ENCODE results near the gene BRD9. TPM values are rescaled to one million over a fixed set of nuclear protein-coding genes. Genes with fewer than 3 reads are reported as not detected.

BRD9 gene
- total and polyA plus RNA-seq, 9 of the 15 experiments (the other 6 are each of a cell fraction or from before 2014, with no cell fraction given): 2.4 to 68.7 (median 44.9) TPM

- TF ChIP-seq ZNF408 (CRISPR knock-in tag; IDR thresholded peaks at IDR 0.05; ENCODE audit: low read depth): no peak
- no peak for TF ChIP-seq ZNF551 (CRISPR knock-in tag; IDR thresholded peaks at IDR 0.05)
- peak; percentile 90 for TF ChIP-seq PHF8 (IDR thresholded peaks at IDR 0.05; ENCODE audit: borderline replicate concordance, low read length)
- peak; percentile 96 for TF ChIP-seq POLR2G (IDR thresholded peaks at IDR 0.05; ENCODE audit: low read depth, low read length)
- no peak for TF ChIP-seq SNIP1 (IDR thresholded peaks at IDR 0.05; ENCODE audit: low read depth)
- no peak for TF ChIP-seq GABPB2 (CRISPR knock-in tag; conservative IDR thresholded peaks at IDR 0.05)
- TF ChIP-seq RBBP5 (IDR thresholded peaks at IDR 0.05; ENCODE audit: borderline replicate concordance, insufficient read depth, low read length, poor library complexity, severe bottlenecking): peak; percentile 83
- TF ChIP-seq SUPT5H (IDR thresholded peaks at IDR 0.05): peak; percentile 76
- peak in 2 of 3 experiments; percentile 24 to 84; a peak in 3 of 6 replicates for TF ChIP-seq ZBTB11 (CRISPR knock-in tag; IDR thresholded peaks at IDR 0.05)
- TF ChIP-seq CTBP1 (IDR thresholded peaks at IDR 0.05; ENCODE audit: borderline replicate concordance): peak; percentile 87
- TF ChIP-seq NR3C1 (CRISPR knock-in tag; IDR thresholded peaks at IDR 0.05): peak; percentile 79; the same call in 1 of the 2 replicates
- TF ChIP-seq ZBTB7A (IDR thresholded peaks at IDR 0.05; ENCODE audit: borderline replicate concordance, control insufficient read depth, low read depth, low read length): peak; percentile 93
- no peak for TF ChIP-seq TOE1 (IDR thresholded peaks at IDR 0.05; ENCODE audit: borderline replicate concordance)
- TF ChIP-seq TOE1 (CRISPR knock-in tag; IDR thresholded peaks at IDR 0.05; ENCODE audit: borderline replicate concordance, low read depth): 0 out of 2 replicates have a peak, but pooled peaks have one; percentile 36
- no peak for TF ChIP-seq ARID2 (IDR thresholded peaks at IDR 0.05)
- peak; percentile 95 for TF ChIP-seq NR2C1 (IDR thresholded peaks at IDR 0.05)
- TF ChIP-seq NR2C1 (tag; IDR thresholded peaks at IDR 0.05): peak; percentile 95
- 0 out of 2 replicates have a peak, but pooled peaks have one; percentile 8 for TF ChIP-seq CAMTA2 (CRISPR knock-in tag; conservative IDR thresholded peaks at IDR 0.05)
- TF ChIP-seq MTA3 (IDR thresholded peaks at IDR 0.05; ENCODE audit: borderline replicate concordance): 0 out of 2 replicates have a peak, but pooled peaks have one; percentile 74
- TF ChIP-seq ZNF121 (CRISPR knock-in tag; conservative IDR thresholded peaks at IDR 0.05): no peak
- peak; percentile 80; the same call in 1 of the 2 replicates for TF ChIP-seq THAP7 (CRISPR knock-in tag; IDR thresholded peaks at IDR 0.05)
- 0 out of 2 replicates have a peak, but pooled peaks have one; percentile 68 for TF ChIP-seq PHB (CRISPR knock-in tag; IDR thresholded peaks at IDR 0.05)
- no peak for TF ChIP-seq SMARCE1 (IDR thresholded peaks at IDR 0.05)
- peak; percentile 93 for TF ChIP-seq CCNT2 (IDR thresholded peaks at IDR 0.05; ENCODE audit: borderline replicate concordance, extremely low read depth, insufficient read length, low read depth, low read length)
- TF ChIP-seq ESRRA (IDR thresholded peaks at IDR 0.05; ENCODE audit: borderline replicate concordance, low read depth): peak; percentile 46; the same call in 1 of the 2 replicates
Measured at GRCh38 chr5:892394-893136, at the start of gene BRD9, which contains the start of gene TRIP13 (continued).

Measured in K562 (cell line).